ENCODE results near the gene CYTH1. TPM values are rescaled to one million over a fixed set of nuclear protein-coding genes. Genes with fewer than 3 reads are reported as not detected.
"Not testable (repeated sequence)": the region's sequence is repeated elsewhere in the genome, so short reads cannot be mapped to it uniquely, and the experiment has no call there.

Gene CYTH1
- polyA plus RNA-seq, 10 donors: 16.8 to 25.9 (median 22.5) TPM

DNA sequence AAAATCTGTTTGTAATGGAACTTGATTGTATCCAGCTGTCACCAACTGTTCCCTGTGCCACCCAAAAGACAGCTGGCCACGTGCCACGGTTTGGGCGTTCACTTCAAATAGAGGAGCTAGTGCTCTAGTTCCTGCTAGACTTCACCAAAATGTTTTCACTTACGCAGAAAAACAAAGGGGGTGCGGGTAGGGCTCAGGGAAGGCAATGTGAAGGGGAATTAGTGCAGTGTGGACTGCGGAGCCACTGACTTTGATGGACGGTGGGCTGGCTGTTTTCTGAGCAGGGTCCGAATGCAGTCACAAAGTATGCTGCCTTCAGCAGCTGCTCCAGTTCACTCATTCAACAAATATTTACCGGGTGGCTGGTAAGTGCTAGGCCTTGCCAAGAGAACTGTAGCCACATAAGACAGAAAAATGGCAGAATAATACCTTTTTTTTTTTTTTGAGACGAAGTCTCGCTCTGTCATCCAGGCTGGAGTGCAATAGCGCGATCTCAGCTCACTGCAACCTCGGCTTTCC is 7.6 kb upstream of the CYTH1 start:
- DNase-seq: peak in 2 of 3 donors; percentile 67 to 79

DNA sequence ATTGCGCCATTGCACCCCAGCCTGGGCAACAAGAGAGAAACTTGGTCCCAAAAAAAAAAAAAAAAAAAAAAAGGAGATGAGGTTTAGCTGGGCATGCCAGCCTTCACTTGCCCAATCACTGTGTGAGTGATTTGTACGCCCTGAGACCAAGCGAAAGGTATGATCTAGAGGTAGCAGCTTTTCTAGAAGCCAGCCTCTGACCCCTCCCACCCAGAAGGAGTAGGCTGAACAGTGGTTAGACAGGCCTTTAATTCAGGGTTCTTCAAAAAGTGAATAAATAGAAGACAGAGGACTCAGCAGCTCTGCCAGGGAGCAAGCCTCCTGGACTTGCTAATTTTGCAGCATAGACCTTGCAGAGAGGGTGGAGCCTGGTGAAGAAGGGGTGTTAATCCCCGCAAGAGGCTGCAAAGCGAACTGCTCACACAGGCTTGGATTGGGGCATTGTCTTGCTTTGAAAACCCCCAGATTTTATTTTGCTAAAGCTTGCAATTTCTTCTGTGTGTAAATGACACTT is 7.1 kb upstream of the CYTH1 start:
- DNase-seq: no peak

GRCh38 chr17:78788451-78788850 is 6.4 kb upstream of the CYTH1 start:
- no peak for DNase-seq

- no peak for DNase-seq
Measured at GRCh38 chr17:78787444-78787843, 5.4 kb upstream of the CYTH1 start.

- no peak for DNase-seq
Measured at GRCh38 chr17:78785663-78786057, 3.6 kb upstream of the CYTH1 start.

GRCh38 chr17:78785011-78785662 is 3.1 kb upstream of the CYTH1 start:
- no peak for DNase-seq

GRCh38 chr17:78784352-78784751 is 2.3 kb upstream of the CYTH1 start:
- DNase-seq: no peak

DNA sequence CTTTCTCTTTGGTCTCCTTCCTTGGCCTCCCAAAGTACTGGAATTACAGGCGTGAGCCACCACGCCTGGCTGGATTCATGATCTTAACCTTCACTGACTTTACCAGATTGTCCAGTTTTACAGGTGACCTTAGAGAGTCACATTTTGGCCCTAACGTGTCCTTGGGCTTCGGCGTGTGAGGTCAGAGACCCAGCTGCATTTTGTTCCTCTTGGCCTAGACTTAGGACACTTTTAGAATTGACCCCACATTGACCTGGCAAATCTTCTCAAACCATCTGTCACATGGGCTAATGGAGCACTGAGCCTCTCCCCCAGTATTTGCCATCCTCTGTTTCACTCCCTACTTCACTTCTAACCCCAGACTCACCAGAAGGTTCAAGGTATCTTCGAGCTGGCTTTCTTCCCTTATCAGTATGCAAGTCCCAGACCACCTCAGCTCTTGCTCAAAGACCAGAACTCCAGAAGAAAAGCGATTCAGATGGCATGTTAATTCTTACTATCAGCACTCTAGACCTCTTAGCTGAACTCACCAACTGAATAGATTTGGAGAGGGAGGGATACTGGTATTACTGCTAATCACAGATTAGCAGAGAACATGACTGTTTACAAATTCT is 1.7 kb upstream of the CYTH1 start:
- no peak for DNase-seq

DNA sequence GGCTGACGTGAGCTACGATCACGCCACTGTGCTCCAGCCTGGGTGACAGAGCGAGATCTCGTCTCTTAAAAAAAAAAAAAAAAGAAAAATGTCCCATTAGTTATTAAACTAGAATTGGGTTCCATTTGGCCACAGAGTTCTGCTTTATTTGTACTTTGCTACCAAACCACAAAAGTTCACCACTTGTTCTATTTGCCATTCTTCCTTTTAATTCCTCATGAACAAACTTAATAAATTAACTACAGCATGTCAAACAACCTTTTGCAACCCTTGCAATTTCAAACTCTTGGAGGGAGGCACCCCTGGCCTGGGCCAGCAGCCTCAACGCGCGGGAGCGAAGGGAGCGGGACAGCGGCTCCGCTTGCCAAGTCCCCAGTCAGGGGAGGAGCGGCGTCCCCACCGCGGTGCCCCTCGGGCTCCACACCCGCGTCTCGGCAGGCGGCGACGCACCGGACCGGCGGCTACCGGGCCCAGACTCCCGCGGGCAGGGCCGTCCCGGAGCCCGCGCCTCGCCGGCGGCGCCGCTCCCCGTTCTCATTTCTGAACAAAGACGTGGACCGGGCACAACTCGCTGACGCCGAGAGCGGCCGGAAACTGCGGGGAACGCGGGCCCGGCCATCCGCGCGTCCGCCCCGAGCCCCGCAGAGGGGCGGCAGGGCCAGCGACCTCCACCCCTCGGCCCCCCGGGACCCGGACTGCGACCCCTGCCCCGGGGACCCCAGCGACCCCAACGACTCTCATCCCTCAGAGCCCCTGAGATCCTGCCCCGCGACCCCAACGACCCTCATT is 775 bp downstream of the CYTH1 start:
- peak in 1 of 3 donors; percentile 68 for DNase-seq

DNA sequence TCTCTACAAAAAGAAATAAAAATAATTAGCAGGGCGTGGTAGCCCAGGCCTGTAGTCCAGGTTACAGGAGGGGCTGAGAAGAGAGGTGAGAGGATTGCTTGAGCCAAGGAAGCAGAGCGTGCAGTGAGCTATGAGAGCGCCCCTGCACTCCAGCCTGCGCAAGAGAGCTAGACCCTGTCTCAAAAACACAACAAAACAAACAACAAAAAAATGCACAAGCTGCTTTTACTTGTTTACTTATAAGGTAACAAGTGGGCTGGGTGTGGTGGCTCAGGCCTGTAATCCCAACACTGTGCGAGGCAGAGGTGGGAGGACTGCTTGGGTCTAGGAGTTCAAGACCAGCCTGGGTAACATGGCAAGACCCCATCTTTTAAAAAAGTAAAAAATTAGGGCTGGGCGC is 1.7 kb downstream of the CYTH1 start:
- DNase-seq: no peak

GRCh38 chr17:78779850-78780249 is 2.2 kb downstream of the CYTH1 start:
- DNase-seq: no peak

DNA sequence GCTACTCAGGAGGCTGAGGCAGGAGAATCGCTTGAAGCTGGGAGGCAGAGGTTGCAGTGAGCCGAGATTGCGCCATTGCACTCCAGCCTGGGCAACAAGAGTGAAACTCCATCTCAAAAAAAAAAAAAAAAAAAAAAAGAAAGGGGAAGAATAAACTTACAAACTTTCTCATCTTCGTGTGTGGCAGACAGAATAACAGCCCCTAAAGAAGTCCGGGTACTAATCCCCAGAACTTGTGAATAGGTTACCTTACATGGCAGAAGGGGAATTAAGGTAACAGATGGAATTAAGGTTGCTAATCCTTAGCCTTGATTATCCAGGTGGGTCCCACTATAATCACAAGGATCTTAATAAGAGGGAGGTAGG is 2.8 kb downstream of the CYTH1 start:
- not testable (repeated sequence) for DNase-seq

DNA sequence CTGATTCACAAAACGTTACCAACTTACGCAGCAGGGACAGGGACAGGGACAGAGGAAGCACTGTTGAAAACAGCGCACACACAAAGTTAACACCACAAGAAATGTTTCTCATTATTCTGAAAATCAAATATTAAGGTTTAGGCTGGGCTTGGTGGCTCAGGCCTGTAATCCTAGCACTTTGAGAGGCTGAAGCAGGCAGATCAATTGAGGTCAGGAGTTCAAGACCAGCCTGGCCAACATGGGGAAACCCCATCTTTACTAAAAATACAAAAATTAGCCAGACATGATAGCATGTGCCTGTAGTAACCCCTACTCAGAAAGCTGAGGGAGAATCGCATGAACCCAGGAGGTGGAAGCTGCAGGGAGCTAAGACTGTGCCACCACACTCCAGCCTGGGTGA is 4.2 kb downstream of the CYTH1 start:
- DNase-seq: no peak

GRCh38 chr17:78774956-78775571 is 7.0 kb downstream of the CYTH1 start:
- DNase-seq: no peak

DNA sequence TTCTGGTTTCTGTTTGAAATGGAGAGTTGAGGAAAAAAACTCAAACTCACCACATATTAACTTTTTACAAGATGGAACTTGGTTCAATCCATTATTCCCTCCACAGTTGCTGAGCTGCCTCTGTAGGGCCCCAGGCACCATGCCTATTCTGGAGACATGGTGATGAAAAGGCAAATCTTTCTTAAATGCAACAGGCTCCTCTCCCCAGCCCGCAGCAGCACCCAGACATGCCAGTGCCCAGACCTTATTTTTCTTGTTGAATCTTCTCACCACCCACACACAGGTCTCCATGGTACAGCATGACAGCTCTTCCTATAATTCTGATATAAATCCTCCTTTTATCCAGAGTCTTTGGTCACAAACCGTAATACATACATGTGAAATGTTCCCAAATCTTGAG is 7.6 kb downstream of the CYTH1 start:
- DNase-seq: no peak

DNA sequence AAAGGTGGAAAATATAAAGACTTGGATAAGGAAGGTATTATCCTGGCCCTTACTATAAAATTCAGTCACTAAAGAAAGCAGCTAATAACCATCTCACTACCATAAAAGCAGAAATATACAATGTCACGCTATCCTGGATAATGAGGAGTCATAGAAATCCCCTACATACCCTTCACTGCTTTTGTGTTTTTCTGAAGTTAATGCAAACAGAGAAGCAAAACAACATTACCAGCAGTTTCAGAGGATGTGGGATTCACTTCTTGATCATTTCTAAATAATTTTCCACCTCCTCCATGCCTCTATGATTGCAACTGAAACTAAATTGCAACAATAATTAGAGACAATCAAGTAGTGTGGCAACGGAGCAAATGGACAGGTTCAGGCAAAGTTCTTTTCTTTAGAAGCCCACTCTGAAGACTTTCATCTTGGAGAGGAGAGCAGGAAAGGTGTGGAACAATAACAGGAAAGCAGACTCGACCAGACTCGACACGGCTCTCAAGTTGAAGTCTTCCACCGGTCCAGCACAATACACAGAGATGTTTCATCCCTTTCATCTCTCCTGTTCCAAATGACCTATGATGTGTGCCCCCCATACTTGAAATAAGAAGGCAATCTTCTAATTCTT is 10.2 kb downstream of the CYTH1 start:
- DNase-seq: no peak

DNA sequence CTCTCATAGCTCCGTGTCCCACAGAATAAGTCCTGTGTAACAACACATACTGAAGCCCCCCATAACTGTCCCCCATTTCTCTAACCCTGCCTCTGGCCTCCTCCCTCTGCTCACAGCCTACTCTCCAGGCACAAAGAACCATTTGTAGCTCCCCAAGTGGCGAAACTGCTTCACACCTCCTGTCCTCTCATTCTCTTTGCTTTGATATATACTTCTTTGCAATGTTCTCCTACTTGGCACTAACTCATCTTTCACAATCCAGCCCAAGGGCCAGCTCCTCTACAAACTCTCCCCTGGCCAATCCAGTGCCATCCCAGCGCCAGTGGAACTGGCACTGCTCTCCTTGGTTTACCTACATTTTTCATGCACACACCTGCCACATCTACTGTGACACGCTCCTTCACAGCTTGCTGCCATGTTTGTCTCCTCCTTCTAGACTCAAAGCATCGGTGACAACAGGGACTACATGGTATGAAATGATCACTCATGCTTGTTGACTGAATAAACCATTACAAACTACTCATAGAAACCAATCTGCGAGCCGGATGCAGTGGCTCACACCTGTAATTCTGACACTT is 12.8 kb downstream of the CYTH1 start:
- no peak for DNase-seq

DNA sequence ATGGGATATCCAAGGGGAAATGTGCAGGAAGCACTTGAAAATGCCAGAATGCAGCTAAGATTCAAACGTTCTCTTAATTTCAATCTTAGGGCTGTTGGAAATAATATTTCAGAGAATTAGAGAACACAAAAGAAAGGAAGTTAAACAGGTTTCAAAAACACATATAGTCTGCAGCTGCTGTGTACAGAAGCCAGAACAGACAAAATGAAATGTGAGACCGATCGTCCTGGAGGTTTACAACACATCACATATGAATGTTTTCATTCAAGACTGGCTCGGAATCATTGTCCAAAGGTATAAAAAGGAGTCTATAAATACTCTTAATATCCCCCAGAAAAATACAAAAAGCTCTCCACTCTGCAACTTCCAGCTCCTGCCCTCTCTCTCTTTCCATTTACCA is 14.3 kb downstream of the CYTH1 start:
- no peak for DNase-seq

DNA sequence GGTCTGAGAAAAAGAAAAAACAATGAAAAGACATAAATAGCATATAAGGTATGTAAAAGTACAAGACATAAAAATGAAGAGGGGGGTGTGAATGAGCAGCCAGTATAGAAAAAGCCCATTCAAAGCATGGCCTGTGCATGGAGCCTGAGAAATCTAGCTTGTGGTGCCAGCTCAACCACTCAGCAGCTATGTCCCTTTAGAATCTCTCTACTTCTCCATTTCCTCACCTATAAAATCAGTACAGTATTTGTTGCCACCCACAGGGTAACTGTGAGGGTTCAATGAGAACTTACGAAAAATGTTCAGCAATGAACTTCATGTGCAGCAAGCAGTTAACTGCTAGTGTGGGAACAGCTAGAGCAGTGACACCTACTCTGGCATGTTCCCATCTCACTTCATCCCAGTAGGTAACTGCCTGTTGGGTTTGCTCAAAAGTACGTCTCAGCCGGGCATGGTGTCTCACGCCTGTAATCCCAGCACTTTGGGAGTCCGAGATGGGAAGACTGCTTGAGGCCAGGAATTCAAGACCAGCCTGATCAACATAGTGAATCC is 15.3 kb downstream of the CYTH1 start:
- no peak for DNase-seq

DNA sequence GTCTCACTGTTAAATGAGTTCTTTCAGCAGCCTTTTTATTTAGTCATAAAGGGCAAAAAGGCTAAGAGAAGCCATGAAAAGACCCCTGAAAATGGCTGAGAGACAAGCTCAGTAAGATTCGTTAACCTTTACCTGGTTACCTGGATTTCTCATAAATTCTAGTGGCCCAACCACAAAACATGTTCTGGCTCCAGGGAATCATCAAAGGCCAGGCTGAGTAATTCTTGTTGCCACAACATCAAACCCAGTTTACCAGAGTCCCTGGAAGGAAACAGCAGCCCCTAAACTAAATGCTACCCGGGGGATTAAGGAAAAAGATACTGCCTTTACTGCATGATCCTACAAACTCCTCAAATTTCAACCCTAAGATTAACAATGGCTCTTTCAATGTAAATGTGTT is 15.8 kb downstream of the CYTH1 start:
- no peak for DNase-seq

GRCh38 chr17:78765821-78766220 is 16.3 kb downstream of the CYTH1 start:
- DNase-seq: no peak

All from muscle of back (tissue), 11 donors.